HT-29 (cell line): ENCODE data around the gene CLRN1. TPM values are rescaled to one million over a fixed set of nuclear protein-coding genes. Genes with fewer than 3 reads are reported as not detected.
"Not testable (repeated sequence)": the region's sequence is repeated elsewhere in the genome, so short reads cannot be mapped to it uniquely, and the experiment has no call there.

Source experiments
- DNase-seq: peaks from one replicate; pipeline ENCODE4 v3.0.0-alpha.2; 2015; ENCODE audit warnings: low spot score
- total RNA-seq: library from RNA; depleted of rRNA; stranded (reverse); fragments of >200 nt; shearing (Covaris generic); gene quantifications from 2 replicates; pipeline ENCODE4 v1.2.3, GENCODE V29; 2014; rRNA removed

Gene CLRN1
- total RNA-seq: not detected in 2 replicates

DNA sequence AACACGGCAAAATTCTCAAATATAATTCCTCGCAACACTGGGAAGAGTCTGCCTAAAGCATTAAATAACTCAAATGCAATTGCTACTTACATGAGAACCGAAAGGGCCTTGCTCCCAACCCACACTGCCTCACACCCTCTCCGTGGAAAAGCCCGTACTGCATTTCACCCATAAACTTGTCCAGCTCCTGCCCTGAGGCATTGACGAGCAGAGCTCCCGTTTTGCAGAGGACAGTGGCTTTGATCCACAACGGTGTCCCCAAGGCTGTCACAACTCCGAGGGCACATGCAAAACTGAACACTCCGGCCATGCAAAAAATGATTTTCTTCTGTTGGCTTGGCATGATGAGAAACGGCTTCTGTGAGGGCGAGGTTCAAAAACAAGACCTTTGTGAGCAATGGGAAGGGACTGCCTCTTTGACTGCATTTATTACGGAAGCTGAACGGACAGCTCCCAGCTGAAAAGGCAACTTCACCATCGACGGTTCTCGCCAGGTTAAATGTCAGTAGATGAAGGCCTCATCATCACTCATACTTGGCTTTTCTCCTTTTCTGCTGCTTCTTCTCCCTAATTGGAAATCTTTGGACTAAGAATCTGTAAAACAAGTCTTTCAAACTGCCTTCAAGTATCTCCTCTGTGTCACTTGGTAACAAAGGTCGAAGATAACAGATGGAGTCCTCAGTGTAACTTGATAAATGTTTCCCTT, at the start of gene CLRN1:
CLRN1 (minus strand) TSS at position 362 of the 706 bp plus-strand sequence; CDS start at position 343, 19 bp downstream.
- DNase-seq: no peak

- no peak for DNase-seq
Observed at GRCh38 chr3:151016478-151016795, 43.9 kb upstream of the CLRN1 start.

DNA sequence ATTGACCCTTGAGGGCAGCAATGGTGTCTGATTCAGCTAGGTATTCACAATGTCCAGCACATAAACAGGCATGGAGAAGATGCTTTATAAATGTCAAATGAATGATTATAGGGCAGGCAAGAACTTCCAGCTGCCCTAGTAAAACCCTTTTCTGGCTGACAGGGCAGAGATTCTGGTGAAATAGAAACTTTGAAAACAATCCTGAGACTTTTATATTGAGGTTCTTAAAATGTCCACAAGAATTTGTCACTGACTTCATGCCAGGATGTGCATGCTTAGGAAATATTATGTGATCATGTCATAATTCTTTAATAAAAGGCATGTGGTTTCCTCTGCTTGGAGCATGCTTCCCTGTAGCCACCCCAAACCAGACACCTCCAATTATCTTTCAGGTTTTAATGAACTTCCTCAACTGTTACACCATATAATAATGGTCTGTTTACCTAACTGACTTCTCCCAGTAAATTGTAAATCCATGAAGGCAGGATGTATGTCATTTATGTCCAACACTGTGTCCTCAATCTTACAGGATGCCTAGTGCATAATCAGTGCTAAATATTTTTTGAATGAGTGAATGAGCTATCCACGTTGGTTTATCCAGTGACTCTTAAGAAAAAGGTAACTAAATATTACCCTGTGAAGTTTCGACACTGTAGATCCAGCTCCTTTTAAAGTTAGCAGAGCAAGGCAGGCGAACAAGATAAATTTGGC, 43.4 kb upstream of the CLRN1 start:
- no peak for DNase-seq

DNA sequence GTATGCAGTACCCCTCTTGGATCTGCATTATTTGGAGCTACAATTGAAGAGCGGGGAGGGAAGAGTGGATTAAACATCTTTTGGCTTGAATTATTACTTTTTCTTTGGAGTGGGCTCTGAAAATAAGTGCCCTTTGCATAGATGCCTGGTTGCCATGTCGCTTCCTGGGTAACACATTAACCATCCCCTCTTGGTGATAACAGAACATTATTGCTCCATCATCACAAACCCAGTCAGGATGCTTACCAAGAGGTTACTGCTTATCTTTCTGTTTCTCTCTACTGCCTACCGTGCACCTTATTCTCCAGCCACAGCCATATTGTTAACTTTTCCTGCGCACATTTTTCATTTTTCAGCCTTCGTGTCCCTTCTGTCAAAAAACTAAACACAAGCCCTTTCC, 42.7 kb upstream of the CLRN1 start:
- no peak for DNase-seq

GRCh38 chr3:151014501-151015018, 42.0 kb upstream of the CLRN1 start:
- DNase-seq: no peak

GRCh38 chr3:151012753-151013152, 40.2 kb upstream of the CLRN1 start:
- DNase-seq: no peak

GRCh38 chr3:151011427-151011826, 38.9 kb upstream of the CLRN1 start:
- peak; percentile 7 for DNase-seq

- no peak for DNase-seq
Observed at GRCh38 chr3:151009981-151010380, 37.5 kb upstream of the CLRN1 start.

DNA sequence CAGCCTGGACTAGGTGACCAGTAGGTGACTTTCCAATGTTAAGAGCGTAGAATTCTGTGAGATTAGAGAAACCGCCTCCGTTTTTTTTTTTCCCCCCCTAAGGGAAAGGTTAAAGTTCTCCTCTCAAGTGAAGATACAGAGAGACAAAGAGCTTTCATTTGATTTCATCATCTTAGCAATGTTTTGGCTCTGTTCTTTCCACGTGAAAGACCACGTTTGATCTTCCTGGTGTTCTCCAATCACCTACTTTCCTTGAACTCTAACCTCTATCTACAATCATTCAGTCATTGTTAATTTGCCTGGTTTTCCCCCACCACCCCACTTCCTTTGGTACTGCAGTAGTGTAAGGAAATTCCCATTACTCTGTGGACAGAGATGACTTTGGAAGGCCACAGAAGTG, 36.9 kb upstream of the CLRN1 start:
- DNase-seq: no peak

DNA sequence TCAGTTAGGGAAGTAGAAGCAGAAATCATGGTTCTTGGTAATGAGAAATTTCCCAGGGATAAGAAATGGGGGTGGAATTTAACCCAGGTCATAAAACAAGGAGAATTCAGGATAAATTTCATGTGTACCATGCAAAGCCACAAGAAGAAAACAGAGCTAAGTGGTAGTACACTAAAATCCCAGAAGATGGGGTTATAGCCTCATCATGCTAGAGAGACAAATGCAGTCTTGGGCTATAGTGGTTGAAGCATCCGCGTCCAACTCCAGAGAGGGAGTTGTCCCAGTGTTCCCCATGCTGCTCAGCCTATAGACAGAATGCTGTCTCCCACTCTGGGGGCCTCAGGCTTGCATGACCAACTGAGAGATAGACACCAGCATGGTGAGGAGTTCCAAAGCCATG, 36.2 kb upstream of the CLRN1 start:
- DNase-seq: peak; percentile 12

GRCh38 chr3:151003768-151004134, 31.2 kb upstream of the CLRN1 start:
- no peak for DNase-seq

- DNase-seq: no peak
Observed at GRCh38 chr3:151003029-151003767, 30.7 kb upstream of the CLRN1 start.

GRCh38 chr3:151002003-151002981, 29.8 kb upstream of the CLRN1 start:
- no peak for DNase-seq

DNA sequence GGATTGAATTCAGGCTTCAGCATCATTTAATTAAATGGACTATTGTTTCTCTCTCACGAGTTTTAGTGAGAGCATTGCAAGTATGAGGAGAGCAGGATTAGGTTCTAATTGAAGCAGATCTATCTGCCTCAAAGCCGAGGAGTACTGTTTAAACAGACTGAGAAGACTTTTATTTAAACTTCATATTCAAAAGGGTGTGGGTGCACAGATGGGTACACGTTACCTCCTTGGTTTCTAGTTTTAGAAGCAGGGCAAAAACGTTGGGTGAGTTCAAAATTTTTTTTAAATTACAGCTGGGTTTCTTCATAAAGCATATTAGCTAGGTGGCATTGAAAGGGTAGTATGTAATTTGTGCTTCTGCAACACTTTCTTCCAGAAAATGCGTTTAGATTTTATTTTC, 26.5 kb upstream of the CLRN1 start:
- DNase-seq: no peak

DNA sequence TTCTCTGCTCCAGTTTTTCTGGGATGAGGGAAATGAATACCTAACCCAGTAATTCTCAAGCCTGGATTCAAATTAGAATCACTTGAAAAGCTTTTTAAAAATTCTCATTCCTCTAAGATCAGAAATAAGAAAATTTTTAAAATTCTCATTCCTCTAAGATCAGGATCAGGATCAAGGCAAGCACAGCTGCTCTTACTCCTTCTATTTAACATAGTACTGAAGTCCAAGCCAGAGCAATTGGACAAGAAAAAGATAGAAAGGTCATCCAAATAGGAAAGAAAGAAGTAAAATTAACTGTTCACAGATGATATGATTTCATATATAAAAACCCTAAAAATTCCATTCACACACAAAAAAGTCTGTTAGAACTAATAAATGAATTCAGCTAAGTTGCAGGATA, 24.2 kb upstream of the CLRN1 start:
- DNase-seq: no peak

DNA sequence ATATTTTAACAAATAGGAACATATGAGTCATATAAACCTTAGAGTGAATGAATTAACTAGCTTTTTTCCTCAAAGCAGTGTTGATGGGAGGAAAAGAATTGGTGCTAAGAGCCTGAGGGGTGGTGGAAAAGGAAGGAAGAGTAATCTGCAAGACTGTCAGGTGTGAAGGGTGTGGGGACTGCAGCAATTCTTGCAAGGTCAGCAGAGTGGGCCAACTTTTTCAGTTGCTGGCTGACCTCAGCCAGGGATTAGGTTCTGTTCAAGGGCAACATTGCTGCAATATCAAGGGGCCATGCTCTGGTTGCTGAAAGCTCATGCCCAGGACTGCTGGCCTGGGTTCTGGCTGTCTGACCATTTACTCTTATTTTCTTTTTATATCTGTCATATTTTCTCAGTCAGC, 23.0 kb upstream of the CLRN1 start:
- no peak for DNase-seq

- DNase-seq: no peak
Observed at GRCh38 chr3:150989208-150989607, 16.7 kb upstream of the CLRN1 start.

DNA sequence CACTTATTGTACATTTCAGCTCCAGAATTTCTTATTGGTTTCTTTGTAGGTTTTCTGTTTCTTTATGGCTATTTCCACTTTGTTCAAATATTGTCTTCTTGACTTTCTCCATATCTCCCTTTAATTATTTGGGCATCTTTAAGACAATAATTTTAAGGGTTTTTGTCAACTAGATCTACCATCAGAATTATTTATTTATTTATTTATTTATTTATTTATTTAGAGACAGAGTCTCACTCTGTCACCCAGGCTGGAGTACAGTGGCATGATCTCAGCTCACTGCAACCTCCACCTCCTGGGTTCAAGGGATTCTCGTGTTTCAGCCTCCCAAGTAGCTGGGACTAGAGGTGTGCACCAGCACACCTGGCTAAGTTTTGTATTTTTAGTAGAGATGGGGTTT, 15.9 kb upstream of the CLRN1 start:
- not testable (repeated sequence) for DNase-seq

DNA sequence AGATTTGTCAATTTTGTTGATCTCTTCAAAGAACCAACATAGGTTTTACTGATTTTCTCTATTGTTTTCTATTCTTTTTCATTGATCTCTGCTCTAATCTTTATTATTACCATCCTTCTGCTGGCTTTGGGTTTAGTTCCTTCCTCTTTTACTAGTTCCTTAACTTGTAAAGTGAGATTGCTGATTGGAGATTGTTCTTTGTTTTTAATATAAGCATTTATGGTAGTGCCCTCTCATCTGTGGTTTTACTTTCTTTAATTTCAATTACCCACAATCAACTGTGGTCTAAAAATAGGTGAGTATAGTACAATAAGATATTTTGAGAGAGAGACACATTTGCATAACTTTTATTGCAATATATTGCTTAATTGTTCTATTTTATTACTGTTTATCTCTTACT, 13.2 kb upstream of the CLRN1 start:
- no peak for DNase-seq

DNA sequence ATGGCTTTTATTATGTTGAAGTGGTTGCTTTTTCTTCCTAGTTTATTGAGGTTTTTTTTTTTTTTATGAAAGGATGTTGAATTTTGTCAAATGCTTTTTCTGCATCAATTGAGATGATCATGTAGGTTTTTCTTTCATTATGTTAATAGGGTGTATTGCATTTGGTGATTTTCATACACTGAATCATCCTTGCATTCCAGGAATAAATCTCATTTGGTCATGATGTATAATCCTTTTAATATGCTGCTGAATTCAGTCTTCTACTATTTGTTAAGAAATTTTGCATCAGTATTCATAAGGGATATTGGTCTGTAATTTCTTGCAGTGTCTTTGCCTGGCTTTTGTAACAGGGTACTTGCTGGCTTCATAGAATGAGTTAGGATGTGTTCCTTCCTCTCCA, 11.5 kb upstream of the CLRN1 start:
- no peak for DNase-seq

DNA sequence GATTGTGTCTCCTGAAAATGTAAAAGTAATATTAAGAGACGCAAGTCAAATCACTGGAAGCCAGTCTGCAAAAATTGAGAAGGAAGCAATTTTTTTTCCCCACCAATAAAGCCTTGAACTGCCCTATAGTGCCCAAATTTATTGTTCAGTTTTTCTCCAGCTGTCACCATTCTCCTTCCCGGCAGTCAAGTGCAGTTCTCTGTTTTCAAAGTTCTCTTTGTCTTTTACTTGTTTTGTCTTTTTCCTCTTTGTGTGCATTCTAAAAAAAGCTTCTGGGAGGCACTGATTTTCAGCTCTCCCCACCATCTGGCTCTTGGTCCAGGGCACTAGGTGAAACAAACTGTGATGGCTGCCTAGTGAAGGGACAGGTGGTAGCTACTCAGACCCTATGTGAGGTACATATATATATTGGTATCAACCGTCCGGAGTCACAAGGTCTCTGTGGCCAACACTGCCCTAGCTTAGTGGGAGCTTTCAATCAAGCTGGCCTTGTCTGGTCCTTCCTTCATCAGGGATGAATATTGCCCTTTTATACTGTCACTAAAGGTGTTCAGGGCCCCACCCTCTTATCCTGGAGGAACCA, 6.1 kb upstream of the CLRN1 start:
- no peak for DNase-seq
